H9 (cell line): ENCODE results near the gene NEXN. TPM values are rescaled to one million over a fixed set of nuclear protein-coding genes. Genes with fewer than 3 reads are reported as not detected.

Source experiments
- DNase-seq: peaks from one replicate; pipeline ENCODE4 v3.0.0-alpha.2; 2017
- H2AFZ ChIP-seq: one replicate; pipeline ENCODE4 v1.6.1; 2013; ENCODE audit warnings: mild to moderate bottlenecking, low read length, control low read depth, moderate library complexity
- H2AK5ac ChIP-seq: 2 replicates; pipeline ENCODE4 v1.6.1; 2013; ENCODE audit warnings: low read length, control low read depth, mixed read lengths; ENCODE audit not compliant: insufficient read length
- H2BK120ac ChIP-seq: one replicate; pipeline ENCODE4 v1.6.1; 2013; ENCODE audit warnings: low read depth, mild to moderate bottlenecking, low read length, control low read depth, inconsistent platforms; ENCODE audit not compliant: poor library complexity, severe bottlenecking
- H2BK12ac ChIP-seq: 2 replicates; pipeline ENCODE4 v1.6.1; 2013; ENCODE audit warnings: low read length, control low read depth, mixed read lengths, low read depth; ENCODE audit not compliant: insufficient read length
- H2BK15ac ChIP-seq: 2 replicates; pipeline ENCODE4 v1.6.1; 2013; ENCODE audit warnings: low read depth, low read length, control low read depth
- H2BK20ac ChIP-seq: one replicate; pipeline ENCODE4 v1.6.1; 2013; ENCODE audit warnings: low read depth, mild to moderate bottlenecking, low read length, control low read depth, inconsistent platforms; ENCODE audit not compliant: poor library complexity, severe bottlenecking
- H2BK5ac ChIP-seq: 2 replicates; pipeline ENCODE4 v1.6.1; 2013; ENCODE audit warnings: low read length, control low read depth, mixed read lengths; ENCODE audit not compliant: insufficient read length
- H3K14ac ChIP-seq: 2 replicates; pipeline ENCODE4 v1.6.1; 2013; ENCODE audit warnings: low read length, control low read depth; ENCODE audit not compliant: insufficient read depth
- H3K18ac ChIP-seq: 2 replicates; pipeline ENCODE4 v1.6.1; 2013; ENCODE audit warnings: low read depth, mild to moderate bottlenecking, mixed read lengths, low read length, control low read depth; ENCODE audit not compliant: insufficient read length
- H3K23ac ChIP-seq: 2 replicates; pipeline ENCODE4 v1.6.1; 2013; ENCODE audit warnings: low read length, control low read depth, mixed read lengths, low read depth; ENCODE audit not compliant: insufficient read length
- H3K23me2 ChIP-seq: 2 replicates; pipeline ENCODE4 v1.6.1; 2013; ENCODE audit warnings: low read depth, mild to moderate bottlenecking, mixed read lengths, low read length, control low read depth; ENCODE audit not compliant: insufficient read length, poor library complexity, severe bottlenecking
- H3K27ac ChIP-seq: 2 replicates; pipeline ENCODE4 v1.5.1; 2013; ENCODE audit warnings: low read length, control low read depth, mixed read lengths, low read depth; ENCODE audit not compliant: insufficient read length
- H3K27me3 ChIP-seq: 2 replicates; pipeline ENCODE4 v1.6.1; 2013; ENCODE audit warnings: low read length, control low read depth, inconsistent platforms; ENCODE audit not compliant: insufficient read depth
- H3K4ac ChIP-seq: 2 replicates; pipeline ENCODE4 v1.6.1; 2013; ENCODE audit warnings: low read depth, mild to moderate bottlenecking, control low read depth, inconsistent platforms, low read length, moderate library complexity
- H3K4me1 ChIP-seq: 2 replicates; pipeline ENCODE4 v1.6.1; 2013; ENCODE audit warnings: low read length, control low read depth, inconsistent platforms; ENCODE audit not compliant: insufficient read depth
- H3K4me2 ChIP-seq: 2 replicates; pipeline ENCODE4 v1.6.1; 2013; ENCODE audit warnings: low read length, control low read depth, mixed read lengths; ENCODE audit not compliant: insufficient read length, insufficient read depth
- H3K56ac ChIP-seq: 2 replicates; pipeline ENCODE4 v1.6.1; 2013; ENCODE audit warnings: low read depth, mild to moderate bottlenecking, mixed read lengths, low read length, control low read depth; ENCODE audit not compliant: insufficient read length
- H3K79me1 ChIP-seq: 2 replicates; pipeline ENCODE4 v1.6.1; 2013; ENCODE audit warnings: low read depth, mild to moderate bottlenecking, moderate library complexity, low read length, control low read depth, inconsistent platforms; ENCODE audit not compliant: insufficient read depth, poor library complexity, severe bottlenecking
- H3K79me2 ChIP-seq: 2 replicates; pipeline ENCODE4 v1.6.1; 2013; ENCODE audit warnings: low read length, control low read depth, inconsistent platforms; ENCODE audit not compliant: insufficient read depth
- H3K9ac ChIP-seq: 2 replicates; pipeline ENCODE4 v1.6.1; 2013; ENCODE audit warnings: low read length, control low read depth, mixed read lengths; ENCODE audit not compliant: insufficient read length; ENCODE audit errors: extremely low read depth
- H3K9me3 ChIP-seq: one replicate; pipeline ENCODE4 v1.6.1; 2013; ENCODE audit warnings: low read depth, low read length, inconsistent platforms; ENCODE audit not compliant: control insufficient read depth
- H3T11ph ChIP-seq: one replicate; pipeline ENCODE4 v1.6.1; 2013; ENCODE audit warnings: mild to moderate bottlenecking, low read length, control low read depth, inconsistent platforms
- H4K20me1 ChIP-seq: one replicate; pipeline ENCODE4 v1.6.1; 2013; ENCODE audit not compliant: control insufficient read depth, insufficient read length, insufficient read depth
- H4K5ac ChIP-seq: 2 replicates; pipeline ENCODE4 v1.6.1; 2013; ENCODE audit warnings: low read depth, mild to moderate bottlenecking, mixed read lengths, low read length, control low read depth; ENCODE audit not compliant: insufficient read length
- H4K8ac ChIP-seq: replicated peaks from 2 replicates; pipeline ENCODE4 v1.6.1; 2013; ENCODE audit warnings: low read length, control low read depth, mixed read lengths, low read depth; ENCODE audit not compliant: insufficient read length
- H4K91ac ChIP-seq: 2 replicates; pipeline ENCODE4 v1.6.1; 2013; ENCODE audit warnings: low read depth, mild to moderate bottlenecking, moderate library complexity, mixed read lengths, low read length, control low read depth; ENCODE audit not compliant: insufficient read length
- H3K27ac Mint-ChIP-seq, 3 experiments: 2 replicates in 2 of 3; 3 replicates in 1 of 3; pipeline ENCODE4 v1.8.0; 2020 to 2021; ENCODE audit warnings: mixed read lengths in 3 of 3, mild to moderate bottlenecking in 1 of 3, moderate library complexity in 1 of 3
- H3K27me3 Mint-ChIP-seq: 2 replicates; pipeline ENCODE4 v1.8.0; 2021; ENCODE audit warnings: low read depth, mild to moderate bottlenecking, moderate library complexity, mixed read lengths
- H3K36me3 Mint-ChIP-seq, 3 experiments: 2 replicates in 2 of 3; 3 replicates in 1 of 3; pipeline ENCODE4 v1.8.0; 2020 to 2021; ENCODE audit warnings: low read depth in 3 of 3, mixed read lengths in 3 of 3; ENCODE audit not compliant: insufficient read depth in 1 of 3
- H3K4me1 Mint-ChIP-seq, 2 experiments: 2 replicates each; pipeline ENCODE4 v1.8.0; 2020; ENCODE audit warnings: mixed read lengths in 2 of 2
- H3K4me3 Mint-ChIP-seq, 2 experiments: 2 replicates in 1 of 2; 3 replicates in 1 of 2; pipeline ENCODE4 v1.8.0; 2020 to 2021; ENCODE audit warnings: mild to moderate bottlenecking in 2 of 2, mixed read lengths in 2 of 2, moderate library complexity in 1 of 2
- H3K9me3 Mint-ChIP-seq, 2 experiments: 2 replicates in 1 of 2; 3 replicates in 1 of 2; pipeline ENCODE4 v1.8.0; 2020; ENCODE audit warnings: mild to moderate bottlenecking in 2 of 2, mixed read lengths in 2 of 2, moderate library complexity in 1 of 2
- WGBS: extraction: QIAGEN DNeasy Blood & Tissue Kit; methylation state at CpG from one replicate; pipeline ENCODE4 v1.1.7; 2013; ENCODE audit warnings: missing lambda C conversion rate, low lambda C conversion rate, mixed read lengths; ENCODE audit not compliant: insufficient read length; ENCODE audit errors: extremely low coverage; 5-methylcytosine and 5-hydroxymethylcytosine counted together
- total RNA-seq: library from RNA; stranded (reverse); gene quantifications from 2 replicates; pipeline ENCODE4 v1.2.1, GENCODE V29; 2021
- TF ChIP-seq, protein P1 (sequence below): fragments of 200-600 bp; sonication (generic); conservative IDR thresholded peaks from 3 replicates; pipeline ENCODE4 v1.8.0; 2021; ENCODE audit warnings: antibody characterized with exemption, mild to moderate bottlenecking

The NEXN gene
- total RNA-seq, 1 experiment from 2014 or later = 3.2 TPM

DNA sequence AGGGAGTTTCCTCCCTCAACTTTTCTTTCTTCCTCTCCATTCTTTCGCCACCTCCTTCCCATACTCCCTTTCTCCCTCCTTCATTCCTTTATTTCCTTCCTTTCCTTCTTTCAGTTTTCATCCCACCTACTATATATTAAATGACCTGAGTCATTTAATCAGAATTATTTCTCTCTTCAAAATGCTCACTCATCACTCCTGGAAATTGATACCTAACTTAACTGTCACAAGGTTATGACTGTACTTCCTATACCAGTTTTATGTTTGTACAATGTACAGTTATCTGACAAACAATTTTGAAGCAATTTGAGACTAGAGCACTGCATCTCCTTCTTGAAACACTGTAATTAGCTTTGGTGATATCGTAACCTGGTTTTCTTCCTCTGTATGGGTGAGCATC is 41.4 kb downstream of the NEXN start:
- TF ChIP-seq, protein P1, sequence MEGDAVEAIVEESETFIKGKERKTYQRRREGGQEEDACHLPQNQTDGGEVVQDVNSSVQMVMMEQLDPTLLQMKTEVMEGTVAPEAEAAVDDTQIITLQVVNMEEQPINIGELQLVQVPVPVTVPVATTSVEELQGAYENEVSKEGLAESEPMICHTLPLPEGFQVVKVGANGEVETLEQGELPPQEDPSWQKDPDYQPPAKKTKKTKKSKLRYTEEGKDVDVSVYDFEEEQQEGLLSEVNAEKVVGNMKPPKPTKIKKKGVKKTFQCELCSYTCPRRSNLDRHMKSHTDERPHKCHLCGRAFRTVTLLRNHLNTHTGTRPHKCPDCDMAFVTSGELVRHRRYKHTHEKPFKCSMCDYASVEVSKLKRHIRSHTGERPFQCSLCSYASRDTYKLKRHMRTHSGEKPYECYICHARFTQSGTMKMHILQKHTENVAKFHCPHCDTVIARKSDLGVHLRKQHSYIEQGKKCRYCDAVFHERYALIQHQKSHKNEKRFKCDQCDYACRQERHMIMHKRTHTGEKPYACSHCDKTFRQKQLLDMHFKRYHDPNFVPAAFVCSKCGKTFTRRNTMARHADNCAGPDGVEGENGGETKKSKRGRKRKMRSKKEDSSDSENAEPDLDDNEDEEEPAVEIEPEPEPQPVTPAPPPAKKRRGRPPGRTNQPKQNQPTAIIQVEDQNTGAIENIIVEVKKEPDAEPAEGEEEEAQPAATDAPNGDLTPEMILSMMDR = no peak
- no peak for DNase-seq
- no peaks in the 10 kb centered on the region for H3K79me1 ChIP-seq
- no peak overlapping the region for H4K91ac ChIP-seq
- Mint-ChIP-seq H3K36me3 (no peaks in the 10 kb centered on the region; a peak in 1 of 7 replicates), H3K27me3 (no peaks in the 10 kb centered on the region), H3K4me3 (no peak overlapping the region), H3K27ac (no peak overlapping the region), H3K4me1 (no peaks in the 10 kb centered on the region), H3K9me3 (no peaks in the 10 kb centered on the region)
- H2BK12ac ChIP-seq = no peak overlapping the region
- H3K4me2 ChIP-seq = no peak overlapping the region
- 100% methylated on average over 1 of the region's 2 CpGs for WGBS
- H3K56ac ChIP-seq = no peak overlapping the region
- no peak overlapping the region for H2AK5ac ChIP-seq
- no peak overlapping the region for H4K8ac ChIP-seq
- no peak overlapping the region for H3K27ac ChIP-seq
- H2BK5ac ChIP-seq = no peak overlapping the region
- H3K79me2 ChIP-seq = no peaks in the 10 kb centered on the region
- H4K5ac ChIP-seq = no peak overlapping the region
- H2BK120ac ChIP-seq = no peak overlapping the region
- no peaks in the 10 kb centered on the region for H3K9me3 ChIP-seq
- no peak overlapping the region for H3K9ac ChIP-seq
- H4K20me1 ChIP-seq = no peaks in the 10 kb centered on the region
- no peak overlapping the region for H3K23ac ChIP-seq
- H3K14ac ChIP-seq = no peak overlapping the region
- H3K23me2 ChIP-seq = no peaks in the 10 kb centered on the region
- no peak overlapping the region for H3K4ac ChIP-seq
- H3K27me3 ChIP-seq = no peaks in the 10 kb centered on the region
- H3T11ph ChIP-seq = no peak overlapping the region
- no peak overlapping the region for H2AFZ ChIP-seq
- no peak overlapping the region for H2BK20ac ChIP-seq
- no peak overlapping the region for H2BK15ac ChIP-seq
- no peaks in the 10 kb centered on the region for H3K4me1 ChIP-seq
- H3K18ac ChIP-seq = no peak overlapping the region
